Measurements from ENCODE around the gene TFF2. TPM values are rescaled to one million over a fixed set of nuclear protein-coding genes. Genes with fewer than 3 reads are reported as not detected.

Gene TFF2
- total RNA-seq, 1 experiment from 2014 or later, result 1.1 TPM

- Histone ChIP-seq H3K36me3 (ENCODE audit: control insufficient read depth, insufficient read depth, low read length) (no peaks in the 10 kb centered on the region), H3K4me3 (ENCODE audit: low read depth in 2 of 2, low read length in 2 of 2) (no peak overlapping the region), H3K27ac (ENCODE audit: low read length) (no peak overlapping the region), H3K27me3 (ENCODE audit: control insufficient read depth, insufficient read depth, low read length) (no peaks in the 10 kb centered on the region), H3K9me3 (ENCODE audit: control insufficient read depth, insufficient read depth, low read depth, low read length) (no peaks in the 10 kb centered on the region), H3K4me1 (ENCODE audit: control insufficient read depth, insufficient read depth, low read length) (no peaks in the 10 kb centered on the region)
- DNase-seq (ENCODE audit: low read depth, low spot score) (no peak), ATAC-seq (no peak)
- no peak for TF ChIP-seq REST (IDR thresholded peaks at IDR 0.05; ENCODE audit: insufficient read depth in 1 of 2, low read depth in 2 of 2, low read length in 1 of 2)
- TF ChIP-seq SIN3A (IDR thresholded peaks at IDR 0.05; ENCODE audit: borderline replicate concordance, insufficient read depth, low read depth, low read length), result no peak
- TF ChIP-seq POLR2AphosphoS5 (IDR thresholded peaks at IDR 0.05; ENCODE audit: low read depth, low read length), result no peak
- no peak for TF ChIP-seq CTCF (IDR thresholded peaks at IDR 0.05)
- intact Hi-C loops (cut with micrococcal nuclease; ENCODE audit: unreplicated experiment) (no loop called here), in situ Hi-C loops (cut with HindIII; ENCODE audit: low pct_unique_long_range_greater_than_20kb, low sequenced_read_pairs) (no loop called here)
- BruUV-seq (replicated peaks), result no TSS peak
- CTCF ChIA-PET, result interaction anchor here (0.6 kb wide), 1 partner anchor 168 kb away, joined by 3 read pairs; no protein-coding TSS in a partner anchor
- POLR2A ChIA-PET, result no interaction called here
Observed at GRCh38 chr21:42299324-42300044, 51.3 kb downstream of the TFF2 start.

GRCh38 chr21:42298657-42299056 is 52.1 kb downstream of the TFF2 start:
- no peaks in the 10 kb centered on the region for H3K27me3 ChIP-seq (ENCODE audit: control insufficient read depth, insufficient read depth, low read length)
- H3K36me3 ChIP-seq (ENCODE audit: control insufficient read depth, insufficient read depth, low read length), result no peaks in the 10 kb centered on the region
- H3K4me3 ChIP-seq (ENCODE audit: low read depth in 2 of 2, low read length in 2 of 2), result no peak overlapping the region
- CTCF ChIA-PET, result interaction anchor here (0.6 kb wide), 1 partner anchor 168 kb away, joined by 3 read pairs; no protein-coding TSS in a partner anchor
- BruUV-seq (replicated peaks), result no TSS peak
- in situ Hi-C loops (cut with HindIII; ENCODE audit: low pct_unique_long_range_greater_than_20kb, low sequenced_read_pairs), result no loop called here
- POLR2A ChIA-PET, result no interaction called here
- no peak overlapping the region for H3K27ac ChIP-seq (ENCODE audit: low read length)
- DNase-seq (ENCODE audit: low read depth, low spot score) (no peak), ATAC-seq (no peak)
- H3K4me1 ChIP-seq (ENCODE audit: control insufficient read depth, insufficient read depth, low read length), result no peaks in the 10 kb centered on the region
- intact Hi-C loops (cut with micrococcal nuclease; ENCODE audit: unreplicated experiment), result no loop called here
- H3K9me3 ChIP-seq (ENCODE audit: control insufficient read depth, insufficient read depth, low read depth, low read length), result no peaks in the 10 kb centered on the region
- TF ChIP-seq TCF7L2 (IDR thresholded peaks at IDR 0.05; ENCODE audit: low read depth, low read length), result no peak
- TF ChIP-seq SIN3A (IDR thresholded peaks at IDR 0.05; ENCODE audit: borderline replicate concordance, insufficient read depth, low read depth, low read length), result no peak
- TF ChIP-seq POLR2AphosphoS5 (IDR thresholded peaks at IDR 0.05; ENCODE audit: low read depth, low read length), result no peak
- no peak for TF ChIP-seq CTCF (IDR thresholded peaks at IDR 0.05)
- no peak for TF ChIP-seq REST (IDR thresholded peaks at IDR 0.05; ENCODE audit: insufficient read depth in 1 of 2, low read depth in 2 of 2, low read length in 1 of 2)

All from Panc1 (cell line).